Activated CD8-positive, alpha-beta memory T cell treated with anti-CD3 and anti-CD28 coated beads for 36 hours (primary cell): ENCODE results near the gene SLC31A2. TPM values are rescaled to one million over a fixed set of nuclear protein-coding genes. Genes with fewer than 3 reads are reported as not detected.
"Not testable (repeated sequence)": the region's sequence is repeated elsewhere in the genome, so short reads cannot be mapped to it uniquely, and the experiment has no call there.

ENCODE experiments used
- CTCF ChIA-PET: fragments of 350-600 bp; sonication (Branson Sonifier 250); formaldehyde crosslinking; loops from one replicate; lab custom pipeline; 2021; ENCODE audit warnings: antibody characterized with exemption; lab: Charles Lee
- POLR2A ChIA-PET: fragments of 350-600 bp; sonication (Branson Sonifier 250); formaldehyde crosslinking; loops from one replicate; lab custom pipeline; 2021; ENCODE audit warnings: antibody characterized with exemption; lab: Charles Lee
- total RNA-seq, 2 experiments: library from RNA; stranded (reverse); gene quantifications; one replicate each; pipeline ENCODE4 v1.2.3, GENCODE V29; 2021

SLC31A2 gene, protein sequence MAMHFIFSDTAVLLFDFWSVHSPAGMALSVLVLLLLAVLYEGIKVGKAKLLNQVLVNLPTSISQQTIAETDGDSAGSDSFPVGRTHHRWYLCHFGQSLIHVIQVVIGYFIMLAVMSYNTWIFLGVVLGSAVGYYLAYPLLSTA
- total RNA-seq = 1 to 10 TPM; 4.2 to 5.2 TPM

GRCh38 chr9:113150670-113151611, at the start of gene SLC31A2:
SLC31A2 (plus strand) TSS chr9:113151007; CDS start chr9:113151075, 68 bp downstream.
- CTCF ChIA-PET = interaction anchor here (0.9 to 1.4 kb wide), 2 partner anchors 39 to 71 kb away, joined by 3 to 4 read pairs; partner anchors contain the start of genes FKBP15 and SLC31A1
- POLR2A ChIA-PET = interaction anchor here (0.6 to 1.5 kb wide), 3 partner anchors 18 to 252 kb away, joined by 3 to 5 read pairs (median 3); no protein-coding TSS in a partner anchor

- CTCF ChIA-PET, POLR2A ChIA-PET: not testable (repeated sequence)
Observed at GRCh38 chr9:113105345-113105744, 45.5 kb upstream of the SLC31A2 start.

GRCh38 chr9:113111065-113111951, 39.5 kb upstream of the SLC31A2 start:
- POLR2A ChIA-PET = not testable (repeated sequence)
- CTCF ChIA-PET = interaction anchor here (0.7 to 1.6 kb wide), 7 partner anchors 11 to 189 kb away, joined by 3 to 7 read pairs (median 3); partner anchors contain the start of gene SLC31A2

DNA sequence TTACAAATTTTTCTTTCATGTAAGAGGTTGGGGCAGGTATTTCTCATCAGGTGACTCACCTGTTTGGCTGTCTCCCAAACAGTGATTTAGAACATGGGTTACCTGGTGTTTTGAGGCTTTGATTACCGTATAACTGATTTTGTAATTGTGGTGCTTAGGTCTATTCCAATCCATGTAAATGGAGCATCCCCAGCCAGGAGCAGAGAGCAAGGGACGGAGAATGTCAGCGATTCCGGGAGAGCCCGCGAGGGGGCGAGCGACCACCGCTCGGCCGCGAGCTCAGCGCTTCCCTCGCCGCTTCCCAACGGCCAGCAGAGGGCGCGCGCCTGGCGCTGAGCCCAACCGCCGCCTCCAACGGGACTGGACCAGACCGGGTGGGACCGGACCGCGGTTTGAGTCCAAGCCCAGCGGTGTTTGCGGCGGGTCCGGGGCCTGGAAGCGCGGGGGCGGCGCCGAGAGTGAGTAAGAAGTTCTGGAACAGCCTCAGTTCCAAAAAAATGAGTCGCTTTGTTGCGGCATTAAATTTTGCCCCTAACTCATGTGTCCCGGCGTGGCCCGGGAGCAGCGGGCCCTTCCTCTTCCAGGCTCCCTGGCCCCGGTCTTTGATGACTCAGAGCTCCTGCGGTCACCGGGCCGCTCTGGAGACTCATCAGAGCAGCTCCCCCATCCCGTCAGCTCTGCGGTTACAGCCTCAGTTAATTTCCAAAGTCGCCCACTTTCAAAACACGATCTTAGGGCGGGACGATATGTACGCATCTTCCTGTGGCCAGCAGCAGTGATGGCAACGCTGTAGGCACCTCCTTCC, 37.9 kb upstream of the SLC31A2 start:
- CTCF ChIA-PET = interaction anchor here (0.6 to 1.6 kb wide), 8 partner anchors 13 to 1427 kb away, joined by 3 to 7 read pairs (median 4); no protein-coding TSS in a partner anchor
- POLR2A ChIA-PET = not testable (repeated sequence)

- POLR2A ChIA-PET, CTCF ChIA-PET: not testable (repeated sequence)
Observed at GRCh38 chr9:113118829-113119228, 32.0 kb upstream of the SLC31A2 start.

DNA sequence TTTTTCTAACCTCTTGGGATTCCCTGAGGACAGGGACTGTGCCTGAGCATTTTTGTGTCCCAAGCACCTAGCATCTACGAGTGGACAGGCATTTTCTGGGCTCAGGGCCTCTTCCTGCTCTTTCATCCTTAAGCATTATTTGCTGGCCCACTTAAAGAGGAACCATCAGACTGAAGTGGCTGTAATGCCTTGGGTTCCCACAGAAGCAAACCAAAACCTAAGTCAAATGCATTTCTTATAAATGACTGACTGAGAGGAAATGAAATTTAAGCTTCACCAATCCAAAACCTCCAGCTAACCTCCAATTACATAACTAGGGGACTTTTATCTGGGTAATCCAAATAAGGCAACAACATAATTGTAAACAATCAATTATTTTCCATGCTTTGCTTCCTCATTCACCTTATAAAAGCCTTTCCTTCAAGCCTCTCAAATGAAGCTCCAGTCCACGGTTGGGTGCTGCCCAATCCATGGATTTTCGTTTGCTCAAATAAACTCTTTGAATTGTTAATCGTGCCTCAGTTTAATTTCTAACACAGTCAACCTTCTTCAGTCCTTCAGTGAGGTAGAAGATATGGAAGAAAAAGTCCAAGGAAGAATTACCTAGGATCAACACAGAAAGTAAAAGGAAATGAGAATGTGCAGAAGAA, 25.3 kb upstream of the SLC31A2 start:
- POLR2A ChIA-PET = no interaction called here
- CTCF ChIA-PET = no interaction called here

GRCh38 chr9:113129466-113129865, 21.3 kb upstream of the SLC31A2 start:
- POLR2A ChIA-PET = no interaction called here
- CTCF ChIA-PET = no interaction called here

DNA sequence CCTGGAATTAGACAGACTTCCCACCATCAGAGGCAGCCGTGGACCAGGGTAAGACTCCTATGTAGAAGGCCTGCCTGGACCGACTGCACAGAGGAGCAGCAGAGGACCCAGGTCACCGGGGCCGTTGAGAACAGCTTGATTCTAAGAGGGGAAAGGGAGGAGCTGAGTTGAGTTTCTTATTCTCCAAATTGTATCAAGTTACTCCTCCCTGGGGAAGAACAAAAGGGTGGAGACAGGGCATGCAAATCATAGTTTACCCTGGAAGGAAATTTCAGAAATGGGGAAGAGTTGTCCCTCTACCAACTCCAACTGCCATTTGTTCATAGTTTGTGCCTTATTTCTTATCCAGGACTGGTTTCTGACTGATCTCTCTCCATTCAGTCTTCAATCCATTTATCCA, 20.9 kb upstream of the SLC31A2 start:
- POLR2A ChIA-PET = no interaction called here

DNA sequence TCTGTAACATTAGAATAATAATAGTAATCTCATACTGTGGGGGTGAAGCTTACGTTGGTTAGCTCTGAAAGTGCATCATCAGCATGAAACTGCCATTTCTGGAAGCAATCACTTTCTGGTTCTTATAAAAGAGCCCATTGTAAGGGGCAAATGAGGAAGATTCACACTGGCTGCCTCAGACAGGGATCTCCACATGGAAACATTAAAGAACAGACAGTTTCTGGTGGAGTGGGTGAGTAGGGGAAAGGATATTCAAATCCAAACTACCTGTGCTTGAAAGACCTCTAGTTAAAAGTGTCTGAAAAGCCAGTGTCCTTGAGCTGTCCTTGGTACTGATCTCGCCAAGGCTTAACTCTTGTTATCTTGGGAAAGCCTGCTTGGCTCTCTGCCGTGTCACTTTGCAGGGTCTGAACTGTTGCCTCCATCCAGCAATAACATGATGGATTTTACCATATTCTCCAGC, 19.1 kb upstream of the SLC31A2 start:
- POLR2A ChIA-PET = no interaction called here
- CTCF ChIA-PET = no interaction called here

More for the DNA sequence above, 20.9 kb upstream of the SLC31A2 start:
- CTCF ChIA-PET = no interaction called here

DNA sequence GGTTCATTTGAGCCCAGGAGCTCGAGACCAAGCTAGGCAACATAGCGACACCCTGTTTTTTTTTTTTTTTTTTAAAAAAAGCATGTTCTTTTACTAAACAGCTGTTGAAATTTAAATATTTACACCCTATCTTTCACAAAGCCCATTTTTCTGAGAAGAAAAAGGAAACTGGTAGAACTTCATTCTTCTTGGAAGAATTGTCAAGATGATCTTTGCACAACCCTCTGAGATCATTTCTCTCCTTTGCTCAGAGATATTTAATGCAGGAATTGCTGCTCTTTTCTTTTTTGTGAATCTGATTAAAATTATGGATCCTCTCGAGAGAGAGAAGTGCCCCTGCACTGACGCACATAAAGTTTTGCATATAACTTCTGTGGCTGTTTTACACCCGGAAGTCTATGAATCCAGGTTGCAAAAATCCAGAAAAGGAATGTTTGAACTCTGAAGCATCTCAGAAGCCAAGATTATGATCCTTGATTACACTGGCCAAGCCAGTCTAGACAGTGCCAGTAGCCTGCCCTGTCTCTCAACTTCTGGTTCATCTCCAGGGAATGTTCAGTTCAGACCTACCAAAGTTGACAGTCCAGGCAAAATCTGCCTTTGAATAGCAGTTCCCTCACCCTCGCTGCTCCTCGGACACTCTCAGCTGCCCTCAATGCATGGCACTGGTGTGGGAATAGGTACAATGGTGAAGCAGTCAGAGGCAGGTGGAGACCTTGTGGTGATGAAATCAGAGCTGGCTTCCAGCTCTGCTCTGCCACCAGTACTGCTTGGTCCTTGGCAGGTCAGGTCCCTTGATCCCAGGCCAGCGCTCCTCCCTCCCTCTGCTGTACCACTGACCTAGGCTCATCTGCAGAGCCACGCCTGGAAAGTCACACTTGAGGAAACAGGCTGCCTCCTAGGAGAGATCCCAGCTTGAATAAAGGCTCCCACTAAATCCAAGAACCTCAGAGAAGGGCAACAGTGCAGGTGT, 13.3 kb upstream of the SLC31A2 start:
- POLR2A ChIA-PET = no interaction called here
- CTCF ChIA-PET = no interaction called here

DNA sequence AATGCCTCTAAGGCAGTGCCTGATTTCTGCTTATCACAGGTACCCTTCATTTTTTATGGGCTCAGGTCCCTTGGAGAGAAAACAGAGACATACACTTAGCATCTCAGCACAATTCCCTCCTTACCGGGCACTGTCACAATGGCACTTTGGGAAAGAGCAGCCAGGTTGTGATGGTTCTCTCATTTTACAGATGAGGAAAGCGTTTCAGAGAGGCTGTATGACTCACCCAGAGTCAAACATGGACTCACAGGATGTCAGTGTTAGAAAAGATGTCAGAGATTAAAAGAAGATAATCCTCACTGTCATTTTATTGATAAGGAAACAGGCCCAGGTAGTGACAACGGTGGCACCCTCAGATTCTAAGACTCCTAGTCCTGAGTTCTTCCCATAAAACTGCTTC, 12.0 kb upstream of the SLC31A2 start:
- POLR2A ChIA-PET = no interaction called here
- CTCF ChIA-PET = no interaction called here

DNA sequence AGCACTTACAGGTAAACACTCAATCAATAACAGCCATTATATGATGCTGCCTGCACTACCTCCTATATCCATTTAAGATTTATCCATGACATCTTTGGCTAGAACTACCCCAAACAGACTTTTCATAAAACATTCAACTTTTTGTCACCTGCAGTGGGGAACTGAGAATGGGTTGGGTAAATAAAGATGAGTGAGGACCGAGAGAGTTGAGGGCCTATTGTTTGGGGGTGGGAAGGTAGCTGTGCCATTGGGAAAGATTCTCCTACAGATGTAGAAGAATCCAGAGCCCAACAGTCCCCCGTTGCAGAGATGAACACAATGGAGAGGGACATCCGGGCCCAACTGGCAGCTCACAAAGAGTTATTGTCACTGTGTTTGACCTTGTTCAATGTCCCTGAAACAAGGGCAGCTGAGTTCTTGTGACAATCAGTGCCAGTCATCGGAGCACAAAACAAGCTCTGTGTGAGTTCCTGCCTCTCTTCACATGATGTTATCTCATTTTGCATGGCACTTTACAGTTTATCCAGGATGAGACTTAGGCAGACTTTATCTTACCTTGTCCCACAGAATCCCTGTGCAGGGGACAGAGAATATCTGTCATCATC, 11.5 kb upstream of the SLC31A2 start:
- POLR2A ChIA-PET = no interaction called here
- CTCF ChIA-PET = no interaction called here

DNA sequence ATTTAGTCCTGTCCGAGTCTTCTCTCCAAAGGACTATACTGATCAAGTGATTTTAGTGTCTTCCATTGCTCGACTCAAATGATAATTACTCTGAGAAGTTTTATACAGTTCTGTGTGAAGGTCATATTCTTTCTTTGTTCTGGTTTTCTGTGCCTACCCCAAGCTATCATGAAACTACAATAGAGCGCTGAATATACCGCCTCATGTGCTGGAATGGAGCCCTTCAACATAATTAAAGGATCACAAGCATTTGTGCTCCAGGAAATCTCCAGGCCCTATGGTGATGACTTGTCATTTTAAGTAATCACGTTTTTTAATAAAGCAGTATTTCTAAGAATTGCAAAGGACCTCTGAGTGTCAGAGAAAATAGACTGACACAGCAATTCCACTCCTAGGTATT, 10.9 kb upstream of the SLC31A2 start:
- CTCF ChIA-PET = no interaction called here
- POLR2A ChIA-PET = no interaction called here

DNA sequence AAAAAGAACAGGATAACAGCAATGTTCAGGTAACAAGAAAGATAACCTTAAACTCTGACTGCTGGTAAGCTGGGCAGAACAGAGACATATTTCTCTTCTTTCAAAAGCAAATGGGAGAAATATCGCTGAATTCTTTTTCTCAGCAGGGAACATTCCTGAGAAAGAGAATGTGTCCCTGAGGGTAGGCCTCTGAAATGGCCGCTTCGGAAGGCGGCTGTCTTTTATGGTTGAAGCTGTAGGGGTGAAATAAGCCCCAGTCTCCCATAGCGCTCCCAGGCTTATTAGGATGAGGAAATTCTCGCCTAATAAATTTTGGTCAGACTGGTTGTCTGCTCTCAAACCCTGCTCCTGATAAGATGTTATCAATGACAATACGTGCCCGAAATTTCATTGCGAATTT, 9.9 kb upstream of the SLC31A2 start:
- CTCF ChIA-PET, POLR2A ChIA-PET: not testable (repeated sequence)

DNA sequence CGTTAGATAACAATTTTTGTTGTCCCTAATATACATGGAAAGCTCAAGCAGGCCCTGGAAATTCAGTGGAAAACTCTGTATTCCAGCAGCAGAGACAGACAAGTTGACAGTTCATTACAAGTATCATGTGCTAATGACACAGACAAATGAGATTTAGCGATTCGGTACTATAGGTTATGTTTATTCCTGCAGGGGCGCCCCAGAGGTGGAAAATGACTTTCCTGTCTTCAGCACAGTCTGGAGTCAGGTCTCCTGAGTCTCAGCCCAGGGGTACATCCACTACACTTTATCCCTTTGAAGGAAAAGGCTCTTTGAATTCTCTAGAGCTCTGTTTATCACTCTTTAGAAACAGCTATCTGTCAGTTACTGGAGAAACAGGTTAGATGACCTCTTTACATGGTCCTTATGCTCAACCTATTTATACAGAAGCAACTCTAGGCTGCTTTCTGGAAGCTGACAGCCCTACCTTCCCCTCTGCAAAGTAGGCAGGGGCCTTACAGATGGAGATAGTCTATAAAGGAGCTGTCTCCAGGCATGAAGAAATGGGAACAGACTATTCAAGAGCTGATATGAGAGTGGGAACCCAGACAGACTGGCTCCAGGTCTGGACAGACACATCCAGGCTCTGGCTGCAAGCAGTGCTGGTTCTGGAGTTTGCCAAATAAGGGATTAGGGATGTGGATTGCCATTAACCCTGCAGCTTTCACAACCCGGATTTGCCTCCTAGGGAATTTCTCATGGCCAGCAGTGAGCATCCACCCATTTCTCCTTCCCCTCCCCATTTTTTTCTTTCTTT, 7.2 kb upstream of the SLC31A2 start:
- ChIA-PET POLR2A (no interaction called here), CTCF (no interaction called here)

DNA sequence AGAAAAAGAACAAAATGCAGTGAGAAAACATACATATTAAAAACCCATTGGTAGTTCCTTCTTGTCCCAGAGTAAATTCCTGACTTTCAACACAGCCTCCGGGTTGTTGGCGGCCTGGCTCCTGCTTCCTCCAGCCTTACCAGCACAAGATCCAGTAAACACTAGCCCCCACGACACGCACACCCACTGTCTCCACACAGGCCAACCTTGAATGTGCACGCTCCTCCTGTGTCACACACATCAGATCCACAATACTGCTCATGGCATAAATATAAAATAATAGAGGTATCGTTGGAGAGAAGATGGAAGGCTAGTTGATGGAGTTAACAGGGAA, 2.5 kb upstream of the SLC31A2 start:
- POLR2A ChIA-PET = no interaction called here
- CTCF ChIA-PET = no interaction called here
